GM19397 (cell line): ENCODE data around the gene CTNNBL1.

Experiments
- ATAC-seq: cut with Tn5 transposase; IDR thresholded peaks from one replicate; pipeline ENCODE4 v1.9.1; 2021; ENCODE audit warnings: mild to moderate bottlenecking, moderate library complexity; ENCODE audit not compliant: unreplicated experiment

CTNNBL1 gene

GRCh38 chr20:37808233-37809070, 114.6 kb downstream of the CTNNBL1 start:
- no peak for ATAC-seq

DNA sequence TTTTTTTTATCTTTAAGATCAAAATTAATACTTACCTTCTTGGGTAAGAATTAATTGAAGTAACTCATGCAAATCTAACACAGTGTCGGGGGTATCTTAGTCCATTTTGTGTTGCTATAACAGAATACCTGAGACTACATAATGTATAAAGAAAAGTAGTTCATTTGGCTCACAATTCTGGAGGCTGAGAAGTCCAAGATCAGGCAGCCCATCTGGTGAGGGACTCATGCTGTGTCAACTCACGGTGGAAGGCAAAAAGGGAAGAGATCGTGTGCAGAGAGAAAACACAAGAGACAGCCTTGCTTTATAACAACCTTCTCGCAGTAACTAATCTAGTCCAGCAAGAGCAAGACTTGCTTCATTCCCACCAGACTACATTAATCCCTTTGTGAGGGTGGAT, 116.2 kb downstream of the CTNNBL1 start:
- no peak for ATAC-seq

- no peak for ATAC-seq
Measured at GRCh38 chr20:37816003-37816402, 122.2 kb downstream of the CTNNBL1 start.

GRCh38 chr20:37816726-37817125, 122.9 kb downstream of the CTNNBL1 start:
- ATAC-seq = no peak

- no peak for ATAC-seq
Measured at GRCh38 chr20:37821696-37822095, 127.9 kb downstream of the CTNNBL1 start.

- ATAC-seq = no peak
Measured at GRCh38 chr20:37822141-37822601, 128.3 kb downstream of the CTNNBL1 start.

- ATAC-seq = no peak
Measured at GRCh38 chr20:37823296-37823980, 129.6 kb downstream of the CTNNBL1 start.

- no peak for ATAC-seq
Measured at GRCh38 chr20:37827605-37828004, 133.8 kb downstream of the CTNNBL1 start.

DNA sequence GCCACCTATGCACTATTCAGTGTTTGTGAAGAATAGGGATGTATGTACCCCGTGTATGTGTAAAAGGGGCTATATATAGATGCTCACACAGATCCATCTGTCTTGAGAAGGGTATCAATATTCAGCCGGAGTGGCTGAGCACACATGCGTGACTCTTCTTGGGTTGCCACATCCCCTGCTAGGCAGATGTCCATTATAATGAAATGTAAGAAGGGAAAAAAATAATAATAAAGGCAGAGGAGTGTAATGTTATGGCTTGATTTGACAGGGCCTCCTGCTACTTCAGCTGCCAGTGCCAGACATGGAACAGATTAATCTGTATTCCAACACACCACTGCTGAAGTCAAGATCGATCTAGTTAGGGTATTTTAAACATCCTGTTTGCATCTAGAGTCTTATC, 134.9 kb downstream of the CTNNBL1 start:
- no peak for ATAC-seq

DNA sequence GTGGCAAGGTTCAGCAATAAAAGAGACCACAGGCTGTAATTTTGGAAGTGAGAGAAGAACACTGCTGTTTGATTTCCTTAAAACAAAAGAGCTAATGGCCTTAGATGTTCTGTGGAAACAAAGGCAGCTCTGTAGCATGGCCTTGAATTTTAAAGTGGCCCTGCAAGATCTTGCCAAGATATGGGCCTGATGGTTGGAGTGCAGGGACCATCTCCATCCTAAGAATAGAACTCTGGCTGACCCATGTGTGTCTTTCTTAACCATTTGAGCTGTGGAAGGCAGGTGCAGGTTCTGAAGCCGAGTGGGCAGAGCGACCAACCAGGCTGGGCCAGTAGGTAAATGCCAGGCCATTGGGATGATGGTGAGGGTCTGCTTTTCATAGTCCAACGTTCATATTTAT, 135.3 kb downstream of the CTNNBL1 start:
- ATAC-seq = no peak

DNA sequence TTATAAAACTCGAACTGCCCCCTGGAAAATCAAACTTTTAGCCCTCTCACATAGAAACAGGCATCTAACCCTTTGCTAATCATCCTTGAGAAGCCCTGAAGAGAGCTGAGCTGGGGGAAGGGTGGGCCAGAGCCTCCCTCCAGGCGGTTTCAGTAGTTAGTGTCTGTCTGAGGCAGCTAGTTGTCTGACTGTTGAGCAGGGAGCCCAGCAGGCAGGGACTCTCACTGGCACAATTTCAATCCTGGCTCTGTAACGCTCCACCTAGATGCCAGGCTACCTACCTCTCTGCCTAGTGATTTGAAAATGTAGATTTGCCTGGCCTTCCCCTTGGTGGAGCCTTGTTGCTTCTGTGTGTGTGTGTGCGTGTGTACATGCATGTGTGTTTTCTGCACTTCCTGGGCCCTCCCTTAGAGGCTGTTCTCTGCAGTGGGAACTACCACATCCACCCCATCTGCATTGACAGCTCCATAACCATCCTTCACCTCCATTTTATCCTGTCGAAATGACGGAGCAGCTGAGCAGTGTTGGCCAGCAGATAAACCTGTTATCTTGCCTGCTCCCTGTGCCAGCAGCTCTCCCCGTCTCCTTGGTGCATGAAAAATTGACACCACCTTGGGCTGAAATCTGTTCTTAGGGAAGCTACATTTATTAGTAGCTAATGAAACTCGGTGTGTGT, 139.5 kb downstream of the CTNNBL1 start:
- no peak for ATAC-seq

- ATAC-seq = no peak
Measured at GRCh38 chr20:37836926-37837325, 143.1 kb downstream of the CTNNBL1 start.

DNA sequence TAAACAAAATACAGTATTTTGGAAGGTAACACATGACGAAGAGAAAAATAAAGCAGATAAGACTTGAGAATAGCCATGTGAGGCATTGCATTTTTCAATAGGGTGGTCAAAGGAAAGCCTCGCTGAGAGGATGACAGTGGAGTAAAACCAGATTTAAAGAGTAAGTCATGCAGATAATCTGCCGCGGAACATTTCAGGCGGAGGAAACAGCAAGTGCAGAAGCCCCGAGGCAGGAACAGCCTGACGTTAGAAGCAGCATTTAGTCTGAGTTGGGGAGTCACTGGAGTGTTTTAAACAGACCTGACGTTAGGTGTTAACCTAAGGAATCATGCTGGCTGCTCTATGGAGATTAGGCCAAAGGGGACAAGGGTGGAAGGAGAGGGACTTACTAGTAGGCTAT, 144.1 kb downstream of the CTNNBL1 start:
- ATAC-seq = no peak

- no peak for ATAC-seq
Measured at GRCh38 chr20:37838769-37839431, 145.1 kb downstream of the CTNNBL1 start.

DNA sequence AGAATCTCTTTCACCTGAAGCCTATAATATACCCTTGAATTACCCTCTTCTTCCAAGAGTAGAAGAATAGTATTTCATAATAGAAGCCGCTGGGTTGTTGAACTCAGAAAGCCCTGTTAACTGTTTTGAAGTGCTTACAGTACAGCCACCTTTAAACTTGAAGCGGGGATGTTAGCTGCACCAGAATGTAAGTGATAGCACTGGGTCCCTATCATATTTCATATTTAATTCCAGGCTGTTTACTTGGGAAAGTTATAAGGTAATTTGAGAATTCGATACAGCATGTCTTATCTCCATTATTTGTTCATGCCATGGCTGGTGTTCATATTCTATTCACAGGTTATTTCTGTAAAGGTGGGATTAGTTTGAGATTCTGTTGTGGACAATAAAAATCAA, 145.6 kb downstream of the CTNNBL1 start:
- no peak for ATAC-seq

DNA sequence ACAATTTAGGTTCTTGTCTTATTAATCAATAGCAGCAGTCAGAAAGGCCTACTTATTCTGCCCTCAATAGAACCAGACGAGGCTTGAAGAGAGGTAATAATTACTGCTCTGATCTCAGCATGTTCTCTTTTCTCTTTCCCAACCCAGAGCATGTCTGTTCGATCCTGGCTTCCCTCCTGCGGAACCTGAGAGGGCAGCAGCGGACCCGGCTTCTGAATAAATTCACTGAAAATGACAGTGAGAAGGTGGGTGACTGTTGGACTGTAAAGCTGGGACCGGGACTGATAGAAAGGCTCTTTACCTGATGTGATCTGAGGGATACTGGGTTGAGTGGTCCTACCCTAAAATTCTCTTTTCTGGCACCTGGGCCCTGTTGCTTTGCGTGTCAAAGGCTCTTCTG, 146.1 kb downstream of the CTNNBL1 start:
- ATAC-seq = no peak

GRCh38 chr20:37841389-37841788, 147.6 kb downstream of the CTNNBL1 start:
- ATAC-seq = no peak

DNA sequence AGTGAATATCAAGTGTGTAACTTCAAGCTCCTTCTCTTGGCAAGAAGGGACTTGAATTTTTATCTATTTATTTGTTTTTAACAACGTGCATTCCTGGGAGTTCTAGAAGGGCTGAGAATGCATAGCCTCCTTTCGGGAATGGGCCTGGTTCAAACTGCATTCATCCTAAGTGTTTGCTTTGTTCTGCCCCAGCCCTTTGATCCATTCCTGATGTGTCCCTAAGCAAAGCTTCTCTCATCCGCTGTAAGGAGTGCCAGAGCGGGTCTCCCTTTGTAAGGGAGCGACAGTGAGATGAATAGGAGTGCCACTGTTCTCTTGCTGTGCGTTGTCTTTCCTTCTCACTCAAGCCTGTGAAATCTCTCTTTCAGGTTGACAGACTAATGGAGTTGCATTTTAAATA, 148.1 kb downstream of the CTNNBL1 start:
- ATAC-seq = no peak

DNA sequence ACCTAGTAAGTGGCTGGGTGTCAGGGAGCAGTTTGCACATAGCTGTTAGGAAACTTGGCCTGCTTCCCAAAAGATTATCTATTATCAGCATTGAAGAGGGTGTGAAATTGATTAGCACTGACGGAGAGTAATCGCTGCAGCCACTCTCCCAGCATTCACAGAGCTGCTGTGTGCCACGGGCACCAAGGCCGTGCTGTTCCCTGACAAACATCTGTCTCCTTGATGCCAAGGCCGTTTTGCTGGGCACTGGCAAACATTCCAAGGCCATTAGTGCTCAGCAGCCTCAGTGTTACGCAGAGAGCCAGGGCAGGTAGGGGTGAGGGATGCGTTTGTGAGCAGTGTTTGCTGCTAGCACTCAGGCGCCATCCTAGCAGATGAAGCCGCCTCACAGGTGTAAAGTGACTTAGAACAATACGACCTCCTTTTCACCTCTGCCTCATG, 151.4 kb downstream of the CTNNBL1 start:
- no peak for ATAC-seq

GRCh38 chr20:37845878-37846277, 152.0 kb downstream of the CTNNBL1 start:
- ATAC-seq = no peak

DNA sequence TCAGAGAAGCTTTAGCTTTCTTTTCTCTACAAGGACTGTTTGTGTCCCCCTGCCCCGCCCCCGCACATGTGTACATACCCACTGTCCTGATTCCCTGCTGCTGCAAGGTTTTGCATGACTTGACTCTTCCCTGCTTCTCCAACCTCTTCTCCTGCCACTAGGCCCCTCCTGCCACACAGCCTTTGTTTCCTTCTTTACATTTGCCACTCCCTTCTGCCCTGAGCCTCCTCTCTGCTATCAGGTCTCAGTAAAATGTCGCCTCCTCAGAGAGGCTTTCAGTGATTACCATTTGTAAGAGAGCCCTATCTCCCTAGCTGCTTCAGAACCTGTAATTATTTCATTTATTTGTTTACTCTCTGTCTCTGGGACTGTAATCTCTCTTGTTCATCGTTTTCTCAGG, 152.7 kb downstream of the CTNNBL1 start:
- ATAC-seq = no peak
